ENCODE data around the gene OTUD1.

The OTUD1 gene

DNA sequence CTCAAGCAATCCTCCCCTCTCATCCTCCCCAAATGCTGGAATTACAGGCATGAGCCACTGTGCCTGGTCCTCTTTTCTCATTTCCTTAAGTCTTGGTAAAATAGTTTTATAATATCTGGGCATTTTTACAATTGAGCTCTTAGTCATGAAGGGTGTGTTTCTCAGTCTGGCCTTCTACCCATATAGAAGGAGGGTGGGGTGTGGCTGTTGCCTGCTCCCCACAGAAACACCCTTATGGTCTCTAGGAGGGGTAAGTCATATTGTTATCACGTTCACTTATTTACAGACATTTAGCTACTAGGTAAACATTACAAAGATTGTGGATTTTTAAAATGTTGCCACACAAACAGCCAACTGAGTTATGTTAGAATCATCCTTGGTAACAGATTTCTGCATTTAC, 6.7 kb upstream of the OTUD1 start:
- DNase-seq = no peak

DNA sequence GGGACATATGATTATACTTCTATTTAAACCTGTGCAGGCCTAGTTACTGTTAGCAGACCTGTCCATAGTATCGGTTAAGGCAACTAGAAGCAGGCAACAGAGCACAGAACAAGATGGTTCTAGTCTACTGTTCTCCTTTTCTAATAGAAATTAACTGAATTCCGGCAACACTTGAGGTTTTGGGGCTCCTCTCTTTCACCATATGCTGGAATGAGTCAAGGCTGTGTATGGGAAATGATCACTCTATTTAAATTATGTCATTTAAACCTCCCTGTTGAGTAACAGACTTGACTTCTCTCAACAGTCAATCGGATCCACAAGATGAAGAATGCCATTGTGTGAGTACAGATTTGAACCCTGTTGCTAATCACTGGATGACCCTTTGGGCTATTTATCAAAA, 6.2 kb upstream of the OTUD1 start:
- no peak for DNase-seq

DNA sequence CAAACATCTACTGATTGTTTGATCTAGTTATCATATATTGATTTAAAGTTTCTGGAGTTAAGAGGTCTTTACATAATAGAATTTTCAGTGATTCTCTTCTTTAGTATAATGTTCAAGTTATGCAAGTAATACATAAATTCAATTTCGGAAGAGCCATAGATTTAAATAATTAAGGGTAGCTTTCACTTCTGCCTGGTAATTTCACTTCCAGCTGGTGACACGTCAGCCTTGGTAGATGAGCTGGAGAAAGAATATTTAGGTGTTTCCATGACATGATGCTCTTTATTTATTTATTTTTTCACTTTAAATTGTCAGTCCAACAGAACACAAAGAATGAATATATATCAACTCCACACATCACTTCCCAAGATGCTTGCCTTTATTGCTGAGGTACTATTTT, 5.2 kb upstream of the OTUD1 start:
- no peak for DNase-seq

DNA sequence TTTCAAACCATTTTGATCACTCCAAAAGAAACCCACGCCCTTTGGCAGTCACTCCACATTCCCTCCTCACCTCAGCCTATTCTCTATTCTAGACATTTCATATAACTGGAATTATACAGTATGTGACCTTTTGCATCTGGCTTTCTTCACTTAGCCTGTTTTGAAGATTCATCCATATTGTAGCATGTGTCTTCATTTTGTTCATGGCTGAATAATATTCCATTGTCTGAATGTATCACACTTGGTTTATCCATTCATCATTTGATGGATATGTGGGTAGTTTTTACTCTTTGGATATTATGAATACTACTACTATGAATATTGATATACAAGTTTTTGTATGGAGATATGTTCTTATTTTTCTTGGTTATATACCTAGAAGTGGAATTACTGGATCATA, 3.5 kb upstream of the OTUD1 start:
- DNase-seq = no peak

DNA sequence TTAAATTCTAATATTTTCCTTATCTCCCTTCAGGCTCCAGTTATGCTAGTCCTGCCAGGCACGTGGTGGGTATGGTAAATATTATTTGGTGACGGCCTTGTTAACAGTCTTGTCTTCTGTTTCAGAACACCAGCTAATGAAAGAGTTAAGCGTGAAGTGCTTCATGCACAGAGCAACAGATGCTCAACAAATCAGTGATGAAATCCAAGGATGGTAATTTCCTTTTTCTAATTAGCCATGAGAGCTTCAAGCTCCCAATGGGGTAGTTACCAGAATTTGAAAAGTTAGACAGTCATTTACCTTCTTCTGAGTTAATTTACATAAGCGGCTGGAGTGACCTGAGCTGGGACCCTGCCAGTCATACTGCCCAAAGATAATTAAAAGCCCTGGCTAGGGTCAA, 1.9 kb upstream of the OTUD1 start:
- no peak for DNase-seq

DNA sequence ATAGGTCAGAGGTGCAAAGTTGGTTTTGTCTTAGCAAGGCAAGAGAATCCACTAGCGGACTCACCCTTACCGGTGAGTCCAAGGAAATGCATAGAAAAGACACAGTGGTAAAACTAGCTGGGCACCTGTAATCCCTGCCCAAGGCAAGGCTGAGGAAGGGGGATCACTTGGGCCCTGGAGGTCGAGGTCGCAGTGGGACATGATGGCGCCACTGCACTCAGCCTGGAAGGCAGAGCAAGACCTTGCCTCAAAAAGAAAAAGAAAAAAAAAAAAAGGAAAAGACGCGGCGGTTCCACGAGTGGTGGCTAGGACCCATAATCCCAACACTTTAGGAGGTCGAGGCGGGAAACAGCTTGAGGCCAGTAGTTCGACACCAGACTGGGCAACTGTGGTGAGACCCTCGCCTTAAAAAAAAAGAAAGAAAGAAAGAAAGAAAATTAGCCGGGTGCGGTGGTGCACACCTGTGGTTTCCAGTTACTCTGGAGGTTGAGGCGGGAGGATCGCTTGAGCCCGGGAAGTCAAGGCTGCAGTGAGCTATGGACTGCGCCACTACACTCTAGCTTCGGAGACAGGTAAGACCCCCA, 820 bp upstream of the OTUD1 start:
- no peak for DNase-seq

DNA sequence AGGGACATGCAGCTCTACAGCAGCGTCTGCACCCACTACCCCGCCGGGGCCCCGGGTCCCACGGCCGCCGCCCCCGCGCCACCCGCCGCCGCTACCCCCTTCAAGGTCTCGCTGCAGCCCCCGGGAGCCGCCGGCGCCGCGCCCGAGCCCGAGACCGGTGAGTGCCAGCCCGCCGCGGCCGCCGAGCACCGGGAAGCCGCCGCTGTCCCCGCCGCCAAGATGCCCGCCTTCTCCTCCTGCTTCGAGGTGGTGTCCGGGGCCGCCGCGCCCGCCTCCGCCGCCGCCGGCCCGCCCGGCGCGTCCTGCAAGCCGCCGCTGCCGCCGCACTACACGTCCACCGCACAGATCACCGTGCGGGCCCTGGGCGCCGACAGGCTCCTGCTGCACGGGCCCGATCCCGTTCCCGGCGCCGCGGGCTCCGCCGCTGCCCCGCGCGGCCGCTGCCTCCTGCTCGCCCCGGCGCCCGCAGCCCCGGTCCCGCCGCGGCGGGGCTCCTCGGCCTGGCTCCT, 631 bp downstream of the OTUD1 start:
- DNase-seq = no peak

DNA sequence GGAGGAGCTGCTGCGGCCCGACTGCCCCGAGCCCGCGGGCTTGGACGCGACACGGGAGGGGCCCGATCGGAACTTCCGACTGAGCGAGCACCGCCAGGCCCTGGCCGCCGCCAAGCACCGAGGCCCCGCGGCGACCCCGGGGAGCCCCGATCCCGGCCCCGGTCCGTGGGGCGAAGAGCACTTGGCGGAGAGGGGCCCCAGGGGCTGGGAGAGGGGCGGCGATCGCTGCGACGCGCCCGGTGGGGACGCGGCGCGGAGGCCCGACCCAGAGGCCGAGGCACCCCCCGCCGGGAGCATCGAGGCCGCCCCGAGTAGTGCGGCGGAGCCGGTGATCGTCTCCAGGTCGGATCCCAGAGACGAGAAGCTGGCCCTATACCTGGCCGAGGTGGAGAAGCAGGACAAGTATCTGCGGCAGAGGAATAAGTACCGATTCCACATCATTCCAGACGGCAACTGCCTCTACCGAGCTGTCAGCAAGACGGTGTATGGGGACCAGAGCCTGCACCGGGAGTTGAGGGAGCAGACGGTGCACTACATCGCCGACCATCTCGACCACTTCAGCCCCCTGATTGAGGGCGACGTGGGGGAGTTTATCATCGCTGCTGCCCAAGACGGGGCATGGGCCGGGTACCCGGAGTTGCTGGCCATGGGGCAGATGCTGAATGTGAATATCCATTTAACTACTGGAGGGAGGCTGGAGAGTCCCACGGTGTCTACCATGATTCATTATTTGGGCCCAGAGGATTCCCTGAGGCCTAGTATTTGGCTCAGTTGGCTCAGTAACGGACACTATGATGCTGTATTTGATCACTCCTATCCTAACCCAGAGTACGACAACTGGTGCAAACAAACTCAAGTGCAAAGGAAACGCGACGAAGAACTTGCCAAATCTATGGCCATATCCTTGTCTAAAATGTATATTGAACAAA, 1.4 kb downstream of the OTUD1 start:
- no peak for DNase-seq

DNA sequence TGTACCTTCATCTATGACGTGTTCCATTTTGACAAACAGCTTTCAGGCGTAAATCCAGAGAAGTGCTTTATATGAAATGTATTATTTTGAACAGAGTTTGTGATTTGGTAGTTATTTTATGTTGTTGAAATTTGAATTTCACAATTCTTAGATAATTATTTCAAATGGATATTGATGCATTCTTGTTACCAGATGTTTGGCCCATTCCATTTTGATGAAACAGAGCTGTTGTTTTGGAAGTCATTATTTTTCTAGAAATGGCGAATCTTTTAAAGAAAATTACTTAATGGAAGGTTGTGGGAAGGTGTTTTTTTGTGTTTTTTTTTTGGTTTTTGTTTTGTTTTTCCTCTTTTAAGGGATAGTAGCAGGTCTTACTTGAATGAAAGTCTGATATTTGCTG, 2.4 kb downstream of the OTUD1 start:
- DNase-seq = no peak

DNA sequence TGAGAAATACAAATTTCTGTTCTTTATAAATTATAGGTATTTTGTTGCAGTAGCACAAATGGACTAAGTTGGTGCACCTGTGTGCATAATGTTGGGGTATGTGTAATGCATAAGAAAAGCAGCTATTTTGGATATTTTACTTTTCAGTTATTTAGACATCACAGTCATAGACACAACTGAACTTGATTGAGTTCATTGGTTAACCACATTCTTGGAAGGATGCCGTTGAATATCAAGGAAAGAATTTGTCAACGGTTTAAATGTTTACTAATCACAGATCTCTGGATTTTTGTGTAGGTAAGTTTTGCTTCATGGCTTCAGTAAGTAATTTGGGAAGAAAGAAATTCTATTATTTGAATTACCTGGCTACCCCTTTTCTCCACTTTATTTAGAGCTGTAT, 4.1 kb downstream of the OTUD1 start:
- no peak for DNase-seq

DNA sequence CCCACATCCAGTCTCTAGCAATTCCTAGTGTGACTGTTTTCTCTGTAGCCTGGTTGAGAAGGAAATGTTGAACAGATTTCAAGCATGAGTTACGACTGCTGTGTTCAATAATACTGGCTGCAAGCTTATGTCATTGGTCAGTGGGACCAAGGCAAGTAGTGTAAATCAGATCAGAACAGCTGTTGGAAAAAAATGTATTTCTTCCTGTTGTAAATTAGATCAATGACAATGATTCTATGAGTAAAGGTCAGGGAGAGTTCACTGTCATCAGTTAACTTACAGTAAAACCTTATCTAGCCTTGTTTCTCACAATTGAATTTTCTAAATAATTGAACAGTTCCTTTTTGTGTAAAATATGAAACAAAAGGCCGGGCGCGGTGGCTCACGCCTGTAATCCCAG, 6.7 kb downstream of the OTUD1 start:
- DNase-seq = no peak

DNA sequence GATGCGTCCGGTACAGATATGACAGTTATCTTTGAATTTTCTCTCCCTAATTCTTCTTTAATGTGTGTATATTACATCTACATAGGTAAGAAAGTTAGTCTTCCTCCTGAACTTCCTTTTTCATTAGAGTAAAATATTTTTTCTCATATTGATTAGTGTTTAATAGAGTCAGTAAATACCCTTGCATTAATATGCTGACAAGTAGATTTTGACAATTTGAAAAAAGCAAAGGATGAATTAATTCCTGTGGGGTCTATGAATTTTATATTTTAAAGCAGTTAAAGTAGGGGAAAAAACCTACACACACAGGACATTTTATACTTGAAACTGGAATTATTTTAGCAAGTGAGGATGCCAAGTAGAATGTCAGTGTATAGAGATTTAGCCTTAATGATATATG, 9.4 kb downstream of the OTUD1 start:
- no peak for DNase-seq

DNA sequence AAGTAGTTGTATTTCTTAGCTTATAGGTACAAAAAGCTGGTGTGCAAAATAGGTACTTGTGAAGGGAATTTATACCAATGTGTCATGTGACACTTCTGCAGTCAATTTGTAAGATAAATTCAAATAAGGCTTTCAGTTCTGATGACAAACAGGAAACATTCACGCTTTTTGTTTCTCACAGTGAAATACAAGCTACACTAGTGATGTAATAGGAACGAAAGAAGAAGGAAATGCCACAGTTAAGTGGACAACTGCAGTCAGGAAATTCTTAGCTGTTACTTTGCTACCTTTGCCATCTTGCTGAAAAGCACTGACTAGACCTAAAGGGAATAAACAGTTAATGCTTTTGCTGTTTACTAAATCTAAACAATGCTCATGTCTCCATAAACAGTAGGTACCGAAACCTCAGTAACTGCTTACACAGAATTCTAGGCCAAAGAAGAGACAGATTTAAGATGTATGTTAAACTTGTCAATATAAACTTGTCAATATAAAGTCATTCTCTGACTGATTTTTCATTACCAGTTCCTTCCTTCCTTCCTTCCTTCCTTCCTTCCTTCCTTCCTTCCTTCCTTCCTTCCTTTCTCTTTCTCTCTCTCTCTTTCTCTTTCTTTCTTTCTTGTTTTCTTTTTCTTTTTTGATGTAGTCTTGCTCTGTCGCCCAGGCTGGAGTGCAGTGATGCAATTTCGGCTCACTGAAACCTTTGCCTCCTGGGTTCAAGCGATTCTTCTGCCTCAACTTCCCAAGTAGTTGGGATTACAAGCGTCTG, 10.1 kb downstream of the OTUD1 start:
- DNase-seq = peak; percentile 33

DNA sequence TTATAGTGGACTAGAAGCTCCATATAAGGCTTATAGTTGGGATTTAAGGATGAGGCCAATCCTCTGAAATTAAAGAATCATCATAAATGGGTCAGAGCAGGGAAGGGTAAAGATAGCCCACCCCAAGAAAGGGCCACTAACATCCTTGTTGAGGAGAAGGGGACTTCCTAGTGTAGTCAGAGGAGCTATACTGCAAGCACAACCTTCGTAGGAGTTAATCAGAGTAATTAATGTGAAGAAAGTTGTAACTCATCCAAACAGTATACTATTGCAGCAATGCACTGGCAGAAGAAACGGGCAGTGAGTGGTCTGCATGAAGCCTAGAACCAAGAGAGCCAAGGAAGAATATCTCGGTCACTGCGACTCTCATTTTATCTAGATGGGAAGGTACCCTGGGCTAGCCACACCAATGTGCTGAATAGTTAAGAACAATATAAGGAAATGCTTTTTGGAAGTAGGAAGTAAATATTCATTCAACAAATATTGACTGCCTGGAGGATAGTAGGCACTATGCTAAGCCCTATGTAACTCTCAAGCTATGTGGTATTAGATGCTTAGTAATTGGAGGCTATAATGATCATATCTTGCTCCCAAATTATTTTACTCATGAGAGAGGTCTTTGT, 13.3 kb downstream of the OTUD1 start:
- DNase-seq = no peak

DNA sequence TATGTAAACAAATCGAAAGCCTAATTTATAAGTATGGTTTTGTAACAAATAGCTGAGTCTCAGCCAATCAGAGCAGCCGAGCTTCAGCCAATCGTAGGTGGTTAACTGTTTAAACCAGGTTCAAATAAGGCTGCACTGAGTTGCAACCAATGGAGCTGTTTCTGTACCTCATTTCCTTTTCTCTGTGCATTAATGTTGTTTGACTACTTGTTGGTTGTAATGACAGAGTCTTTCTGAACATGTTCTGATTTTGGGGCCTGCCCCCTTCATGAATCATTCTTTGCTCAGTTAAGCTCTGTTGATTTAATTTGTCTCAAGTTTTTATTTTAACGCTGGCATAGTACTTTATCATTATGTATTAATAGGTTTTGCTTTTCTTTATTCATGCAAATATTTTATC, 14.6 kb downstream of the OTUD1 start:
- no peak for DNase-seq

DNA sequence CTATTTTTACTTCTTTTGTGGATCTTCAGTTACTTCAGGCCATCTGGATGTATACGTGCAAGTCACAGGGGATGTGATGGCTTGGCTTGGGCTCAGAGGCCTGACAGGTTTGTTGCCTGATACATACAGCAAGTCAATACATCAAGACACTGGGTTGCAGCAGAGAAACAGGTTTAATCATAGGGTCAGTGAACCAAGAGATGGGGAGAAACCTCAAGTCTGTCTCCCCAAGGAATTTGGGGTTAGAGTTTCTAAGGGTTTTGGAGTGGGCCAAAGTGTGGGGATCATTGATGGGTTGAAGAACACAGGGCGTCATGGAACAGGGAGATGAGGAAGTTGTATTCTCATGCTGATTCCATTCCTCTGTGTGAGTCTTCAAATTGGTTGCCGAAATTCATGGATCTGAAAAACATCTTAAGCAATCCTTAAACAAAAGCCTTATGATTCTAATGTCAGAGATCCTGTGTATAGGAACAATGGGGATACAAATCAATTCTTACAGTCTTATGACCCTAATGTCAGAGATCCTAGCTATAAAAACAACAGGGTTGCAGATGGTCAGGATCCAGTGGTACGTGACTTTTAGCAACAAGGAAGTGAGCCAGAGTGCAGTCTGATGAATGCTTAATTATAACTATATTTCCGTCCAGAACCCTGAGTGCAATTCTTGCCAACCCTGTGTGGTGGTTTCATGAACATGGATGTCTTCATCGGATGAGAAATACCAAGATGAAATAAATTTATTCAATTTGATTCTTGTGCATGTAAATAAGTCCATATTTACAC, 18.9 kb downstream of the OTUD1 start:
- no peak for DNase-seq

DNA sequence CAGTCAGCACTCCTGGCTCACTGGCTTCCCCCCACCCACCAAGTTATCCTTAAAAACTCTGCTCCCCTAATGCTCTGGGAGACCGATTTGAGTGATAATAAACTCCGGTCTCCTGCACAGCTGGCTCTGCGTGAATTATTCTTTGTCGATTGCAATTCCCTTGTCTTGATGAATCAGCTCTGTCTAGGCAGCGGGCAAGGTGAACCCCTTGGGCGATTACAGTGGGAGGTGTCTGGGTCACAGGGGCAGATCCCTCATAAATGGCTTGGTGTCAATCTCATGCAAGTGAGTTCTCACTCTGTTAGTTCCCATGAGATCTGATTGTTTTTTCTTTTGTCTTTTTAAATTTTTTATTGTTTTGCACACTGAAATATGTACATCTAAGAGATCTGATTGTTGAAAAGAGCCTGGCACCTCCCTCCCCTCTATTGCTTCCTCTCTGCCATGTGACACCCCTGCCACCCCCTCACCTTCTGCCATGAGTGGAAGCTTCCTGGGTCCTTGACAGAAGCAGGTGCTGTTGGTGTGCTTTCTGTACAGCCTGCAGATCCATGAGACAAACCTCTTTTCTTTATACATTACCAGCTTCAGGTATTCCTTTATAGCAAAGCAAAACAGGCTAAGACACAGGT, 20.5 kb downstream of the OTUD1 start:
- DNase-seq = no peak

DNA sequence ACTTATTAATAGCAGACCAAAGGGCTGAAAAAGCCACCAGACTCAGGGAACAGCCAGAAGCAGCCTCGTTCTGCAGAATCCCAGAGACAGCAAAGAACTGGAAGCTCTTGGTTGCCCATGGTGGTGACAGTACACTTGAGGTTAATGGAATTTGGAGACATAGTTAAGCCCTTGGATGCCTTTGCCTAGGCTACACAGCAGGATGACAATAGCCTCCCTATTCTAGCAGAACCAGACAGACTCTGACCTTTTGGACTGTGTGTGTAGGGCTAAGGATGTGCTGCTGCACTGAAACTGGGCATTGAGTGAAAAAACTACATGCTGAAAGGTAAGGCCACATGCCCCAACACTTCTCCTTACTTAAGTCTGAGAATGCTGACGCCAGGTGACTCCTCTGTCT, 22.7 kb downstream of the OTUD1 start:
- no peak for DNase-seq

DNA sequence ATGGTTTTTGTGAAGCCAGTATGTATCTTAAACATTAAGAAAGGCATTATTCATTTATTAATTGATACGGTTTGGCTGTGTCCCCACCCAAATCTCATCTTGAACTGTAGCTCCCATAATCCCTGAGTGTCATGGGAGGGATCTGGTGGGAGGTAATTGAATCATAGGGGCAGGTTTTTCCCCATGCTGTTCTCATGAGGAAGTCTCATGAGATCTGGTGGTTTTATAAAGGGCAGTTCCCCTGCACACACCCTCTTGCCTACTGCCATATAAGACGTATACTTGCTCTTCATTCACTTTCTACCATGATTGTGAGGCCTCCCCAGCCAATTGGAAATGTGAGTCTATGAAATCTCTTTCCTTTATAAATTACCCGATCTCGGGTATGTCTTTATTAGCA, 28.1 kb downstream of the OTUD1 start:
- no peak for DNase-seq

DNA sequence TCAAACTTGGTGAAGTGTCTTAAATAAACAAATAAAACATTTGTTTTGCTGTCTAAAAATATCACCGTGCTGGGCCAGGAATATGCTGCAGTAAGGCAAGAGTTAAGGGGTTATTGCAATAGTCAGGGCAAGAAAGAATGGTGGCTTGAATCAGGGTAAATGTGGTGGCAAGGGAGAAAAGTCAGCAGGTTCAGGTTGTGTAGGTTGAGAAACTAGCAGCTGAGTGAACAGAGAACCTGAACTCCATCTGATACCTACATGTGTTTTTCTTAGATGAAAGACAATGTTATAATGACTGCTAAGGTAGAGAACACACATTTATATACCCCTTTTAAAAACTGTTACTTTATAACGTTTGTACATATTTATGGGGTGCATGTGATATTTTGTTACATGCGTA, 28.7 kb downstream of the OTUD1 start:
- no peak for DNase-seq

DNA sequence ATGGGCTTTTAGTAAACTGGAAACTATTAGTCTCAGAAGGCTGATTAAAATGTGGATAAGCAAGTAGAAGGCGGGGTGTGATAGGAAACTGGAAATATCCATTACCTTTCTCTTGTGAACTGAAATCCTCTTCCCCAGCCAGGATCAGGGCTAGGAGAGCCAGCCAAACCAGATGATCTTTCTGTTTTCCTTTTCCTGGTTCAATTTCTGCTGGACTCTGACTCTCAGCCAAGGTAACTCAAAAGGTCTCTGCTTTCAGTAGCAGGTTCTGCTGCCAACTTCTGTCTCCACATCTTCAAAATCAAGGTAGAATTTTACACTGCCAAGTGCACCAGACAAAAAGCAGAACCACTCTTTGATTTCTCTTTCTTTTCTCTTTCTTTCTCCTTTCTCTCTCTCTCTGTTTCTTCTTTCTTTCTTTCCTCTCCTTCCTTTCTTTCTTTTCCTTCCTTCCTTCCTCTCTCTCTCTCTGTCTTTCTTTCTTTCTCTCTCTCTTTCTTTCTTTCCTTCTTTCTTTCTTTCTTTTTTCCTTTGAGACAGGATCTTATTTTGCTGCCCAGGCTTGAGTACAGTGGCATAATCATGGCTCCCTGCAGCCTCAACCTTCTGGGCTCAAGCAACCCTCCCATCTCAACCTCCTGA, 30.8 kb downstream of the OTUD1 start:
- no peak for DNase-seq
